ENCODE results near the gene JPT1.

- no peak for TF ChIP-seq CTCF (IDR thresholded peaks at IDR 0.05)
- TF ChIP-seq POLR2AphosphoS5 (IDR thresholded peaks at IDR 0.05): no peak
Observed at GRCh38 chr17:75094871-75095399, 59.4 kb downstream of the JPT1 start.
